Prostate gland (tissue), 2 donors: ENCODE results near the gene EFEMP2.

Source experiments
- CTCF ChIP-seq, 4 experiments: fragments of 200-600 bp in 2 of 4; fragments of 450-650 bp in 2 of 4; sonication (generic) in 2 of 4; IDR thresholded peaks; 1 replicate in 3 of 4; 2 replicates in 1 of 4; pipeline ENCODE4 v1.5.1; 2016 to 2019; ENCODE audit warnings: antibody characterized with exemption in 4 of 4, mild to moderate bottlenecking in 2 of 4, moderate library complexity in 2 of 4
- POLR2A ChIP-seq: fragments of 450-650 bp; IDR thresholded peaks from one replicate; pipeline ENCODE4 v1.6.1; 2016; ENCODE audit warnings: antibody characterized with exemption, mild to moderate bottlenecking
- POLR2AphosphoS5 ChIP-seq: sonication (generic); formaldehyde crosslinking; IDR thresholded peaks from one replicate; pipeline ENCODE4 v1.6.1; 2017; ENCODE audit warnings: antibody characterized with exemption

GRCh38 chr11:65863889-65864705, 8.5 kb downstream of the EFEMP2 start:
- no peak for TF ChIP-seq CTCF (IDR thresholded peaks at IDR 0.05)
- TF ChIP-seq POLR2A: no peak
- TF ChIP-seq POLR2AphosphoS5: no peak
